Ishikawa (cell line): ENCODE results near the gene CNGA3.

Source experiments
- CEBPB ChIP-seq: IDR thresholded peaks from 2 replicates; pipeline ENCODE4 v1.6.1; 2012
- EGR1 ChIP-seq: IDR thresholded peaks from 2 replicates; pipeline ENCODE4 v1.6.1; 2012
- FOXM1 ChIP-seq: IDR thresholded peaks from 2 replicates; pipeline ENCODE4 v1.6.1; 2012; ENCODE audit warnings: low read depth, borderline replicate concordance
- MAX ChIP-seq: IDR thresholded peaks from 2 replicates; pipeline ENCODE4 v1.6.1; 2012
- NFIC ChIP-seq: IDR thresholded peaks from 2 replicates; pipeline ENCODE4 v1.6.1; 2012
- RAD21 ChIP-seq: IDR thresholded peaks from 2 replicates; pipeline ENCODE4 v1.6.1; 2012; ENCODE audit warnings: low read depth
- TAF1 ChIP-seq: IDR thresholded peaks from 2 replicates; pipeline ENCODE4 v1.6.1; 2012; ENCODE audit warnings: low read depth, mild to moderate bottlenecking
- TEAD4 ChIP-seq: IDR thresholded peaks from 2 replicates; pipeline ENCODE4 v1.6.1; 2012
- USF1 ChIP-seq: IDR thresholded peaks from 2 replicates; pipeline ENCODE4 v1.6.1; 2012
- YY1 ChIP-seq: IDR thresholded peaks from 2 replicates; pipeline ENCODE4 v1.6.1; 2012; ENCODE audit warnings: low read depth
- ZBTB7A ChIP-seq: IDR thresholded peaks from 2 replicates; pipeline ENCODE4 v1.6.1; 2012; ENCODE audit warnings: low read depth
- TF ChIP-seq, protein P1 (sequence below): IDR thresholded peaks from 2 replicates; pipeline ENCODE4 v1.6.1; 2012; ENCODE audit warnings: low read depth, mild to moderate bottlenecking

- TF ChIP-seq, protein P1, sequence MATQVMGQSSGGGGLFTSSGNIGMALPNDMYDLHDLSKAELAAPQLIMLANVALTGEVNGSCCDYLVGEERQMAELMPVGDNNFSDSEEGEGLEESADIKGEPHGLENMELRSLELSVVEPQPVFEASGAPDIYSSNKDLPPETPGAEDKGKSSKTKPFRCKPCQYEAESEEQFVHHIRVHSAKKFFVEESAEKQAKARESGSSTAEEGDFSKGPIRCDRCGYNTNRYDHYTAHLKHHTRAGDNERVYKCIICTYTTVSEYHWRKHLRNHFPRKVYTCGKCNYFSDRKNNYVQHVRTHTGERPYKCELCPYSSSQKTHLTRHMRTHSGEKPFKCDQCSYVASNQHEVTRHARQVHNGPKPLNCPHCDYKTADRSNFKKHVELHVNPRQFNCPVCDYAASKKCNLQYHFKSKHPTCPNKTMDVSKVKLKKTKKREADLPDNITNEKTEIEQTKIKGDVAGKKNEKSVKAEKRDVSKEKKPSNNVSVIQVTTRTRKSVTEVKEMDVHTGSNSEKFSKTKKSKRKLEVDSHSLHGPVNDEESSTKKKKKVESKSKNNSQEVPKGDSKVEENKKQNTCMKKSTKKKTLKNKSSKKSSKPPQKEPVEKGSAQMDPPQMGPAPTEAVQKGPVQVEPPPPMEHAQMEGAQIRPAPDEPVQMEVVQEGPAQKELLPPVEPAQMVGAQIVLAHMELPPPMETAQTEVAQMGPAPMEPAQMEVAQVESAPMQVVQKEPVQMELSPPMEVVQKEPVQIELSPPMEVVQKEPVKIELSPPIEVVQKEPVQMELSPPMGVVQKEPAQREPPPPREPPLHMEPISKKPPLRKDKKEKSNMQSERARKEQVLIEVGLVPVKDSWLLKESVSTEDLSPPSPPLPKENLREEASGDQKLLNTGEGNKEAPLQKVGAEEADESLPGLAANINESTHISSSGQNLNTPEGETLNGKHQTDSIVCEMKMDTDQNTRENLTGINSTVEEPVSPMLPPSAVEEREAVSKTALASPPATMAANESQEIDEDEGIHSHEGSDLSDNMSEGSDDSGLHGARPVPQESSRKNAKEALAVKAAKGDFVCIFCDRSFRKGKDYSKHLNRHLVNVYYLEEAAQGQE = no peak
- no peak for TF ChIP-seq RAD21
- no peak for TF ChIP-seq TAF1
- no peak for TF ChIP-seq TEAD4
- TF ChIP-seq EGR1 = no peak
- no peak for TF ChIP-seq MAX
- TF ChIP-seq FOXM1 = no peak
- no peak for TF ChIP-seq YY1
- TF ChIP-seq ZBTB7A = no peak
- TF ChIP-seq NFIC = no peak
- TF ChIP-seq CEBPB = no peak
- TF ChIP-seq USF1 = no peak
These were observed 30.1 kb downstream of the CNGA3 start for GRCh38 chr2:98376301-98376910.
